Peyer's patch (tissue), 4 donors: Measurements from ENCODE around the gene SCN9A. TPM values are rescaled to one million over a fixed set of nuclear protein-coding genes. Genes with fewer than 3 reads are reported as not detected.
"Not testable (repeated sequence)": the region's sequence is repeated elsewhere in the genome, so short reads cannot be mapped to it uniquely, and the experiment has no call there.

Experiments
- DNase-seq, 3 donors: peaks; one replicate each; pipeline ENCODE4 v3.0.0-alpha.2; 2017 to 2019
- H3K27ac ChIP-seq, 4 donors: fragments of 200-600 bp; sonication (generic); one replicate each; pipeline ENCODE4 v1.5.1; 2016 to 2019
- H3K27me3 ChIP-seq, 2 donors: fragments of 200-600 bp; sonication (generic); one replicate each; pipeline ENCODE4 v1.5.1; 2019
- H3K36me3 ChIP-seq, 3 donors: fragments of 200-600 bp; sonication (generic); one replicate each; pipeline ENCODE4 v1.5.1; 2016 to 2019
- H3K4me1 ChIP-seq, 4 donors: fragments of 200-600 bp; sonication (generic); one replicate each; pipeline ENCODE4 v1.5.1; 2016 to 2019
- H3K4me3 ChIP-seq, 4 donors: fragments of 200-600 bp; sonication (generic); 1 replicate in 3 of 4; 2 replicates in 1 of 4; pipeline ENCODE4 v1.5.1; 2016 to 2019; ENCODE audit warnings: mild to moderate bottlenecking in 1 of 4
- H3K9me3 ChIP-seq, 4 donors: fragments of 200-600 bp; sonication (generic); one replicate each; pipeline ENCODE4 v1.5.1; 2016 to 2019; ENCODE audit warnings: mild to moderate bottlenecking in 1 of 4
- POLR2A ChIP-seq, 2 donors: fragments of 450-650 bp; IDR thresholded peaks; one replicate each; pipeline ENCODE4 v1.5.1; 2017; ENCODE audit warnings: antibody characterized with exemption in 2 of 2, mild to moderate bottlenecking in 2 of 2, moderate library complexity in 2 of 2
- total RNA-seq, 4 donors: library from RNA; depleted of rRNA; stranded (reverse); fragments of >200 nt; gene quantifications; one replicate each; pipeline ENCODE4 v1.1.0, GENCODE V29; 2016
- TF ChIP-seq, protein P1 (sequence below), 6 experiments: fragments of 450-650 bp in 4 of 6; fragments of 200-600 bp in 2 of 6; sonication (generic) in 1 of 6; IDR thresholded peaks; one replicate each; pipeline ENCODE4 v1.5.1; 2017 to 2019; ENCODE audit warnings: antibody characterized with exemption in 6 of 6, mild to moderate bottlenecking in 3 of 6, moderate library complexity in 1 of 6

SCN9A gene
- total RNA-seq, 4 donors from 2014 or later, result 7.5 to 19.8 (median 8.7) TPM

DNA sequence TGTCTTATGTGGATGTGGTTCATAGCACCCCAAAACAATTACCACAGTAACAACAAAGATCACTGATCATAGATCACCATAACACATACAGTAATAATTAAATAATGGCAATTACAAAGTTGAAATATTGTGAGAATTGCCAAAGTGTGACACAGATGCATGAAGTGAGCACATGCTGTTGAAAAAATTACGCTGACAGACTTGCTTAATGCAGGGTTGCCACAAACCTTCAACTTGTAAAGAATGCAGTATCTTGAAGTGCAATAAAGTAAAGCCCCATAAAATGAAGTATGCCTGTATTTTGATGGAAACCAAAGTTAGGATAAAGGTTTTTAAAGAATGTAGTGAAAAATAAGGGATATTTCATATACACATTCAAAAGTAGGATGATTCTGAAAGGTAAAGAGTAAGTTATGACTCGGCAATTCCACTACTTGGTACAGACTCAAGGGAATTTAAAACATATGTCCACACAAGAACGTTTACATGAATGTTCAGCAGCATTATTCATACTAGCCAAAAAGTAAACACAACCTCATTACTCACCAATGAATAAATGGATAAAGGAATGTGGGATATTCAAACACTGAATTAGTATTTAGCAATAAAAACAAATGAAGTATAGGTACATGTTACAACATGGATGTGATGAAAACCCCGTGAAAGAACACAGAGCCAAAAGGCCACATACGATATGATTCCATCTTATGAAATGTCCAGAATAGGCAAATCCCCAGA lies 61.6 kb downstream of the SCN9A start:
- no peak overlapping the region for H3K27ac ChIP-seq
- H3K9me3 ChIP-seq, result no peaks in the 10 kb centered on the region
- H3K4me1 ChIP-seq, result no peaks in the 10 kb centered on the region
- TF ChIP-seq POLR2A (IDR thresholded peaks at IDR 0.05), result no peak
- TF ChIP-seq, protein P1, sequence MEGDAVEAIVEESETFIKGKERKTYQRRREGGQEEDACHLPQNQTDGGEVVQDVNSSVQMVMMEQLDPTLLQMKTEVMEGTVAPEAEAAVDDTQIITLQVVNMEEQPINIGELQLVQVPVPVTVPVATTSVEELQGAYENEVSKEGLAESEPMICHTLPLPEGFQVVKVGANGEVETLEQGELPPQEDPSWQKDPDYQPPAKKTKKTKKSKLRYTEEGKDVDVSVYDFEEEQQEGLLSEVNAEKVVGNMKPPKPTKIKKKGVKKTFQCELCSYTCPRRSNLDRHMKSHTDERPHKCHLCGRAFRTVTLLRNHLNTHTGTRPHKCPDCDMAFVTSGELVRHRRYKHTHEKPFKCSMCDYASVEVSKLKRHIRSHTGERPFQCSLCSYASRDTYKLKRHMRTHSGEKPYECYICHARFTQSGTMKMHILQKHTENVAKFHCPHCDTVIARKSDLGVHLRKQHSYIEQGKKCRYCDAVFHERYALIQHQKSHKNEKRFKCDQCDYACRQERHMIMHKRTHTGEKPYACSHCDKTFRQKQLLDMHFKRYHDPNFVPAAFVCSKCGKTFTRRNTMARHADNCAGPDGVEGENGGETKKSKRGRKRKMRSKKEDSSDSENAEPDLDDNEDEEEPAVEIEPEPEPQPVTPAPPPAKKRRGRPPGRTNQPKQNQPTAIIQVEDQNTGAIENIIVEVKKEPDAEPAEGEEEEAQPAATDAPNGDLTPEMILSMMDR (IDR thresholded peaks at IDR 0.05), result no peak
- no peak for DNase-seq
- no peaks in the 10 kb centered on the region for H3K27me3 ChIP-seq
- no peak overlapping the region for H3K4me3 ChIP-seq
- H3K36me3 ChIP-seq, result no peaks in the 10 kb centered on the region

DNA sequence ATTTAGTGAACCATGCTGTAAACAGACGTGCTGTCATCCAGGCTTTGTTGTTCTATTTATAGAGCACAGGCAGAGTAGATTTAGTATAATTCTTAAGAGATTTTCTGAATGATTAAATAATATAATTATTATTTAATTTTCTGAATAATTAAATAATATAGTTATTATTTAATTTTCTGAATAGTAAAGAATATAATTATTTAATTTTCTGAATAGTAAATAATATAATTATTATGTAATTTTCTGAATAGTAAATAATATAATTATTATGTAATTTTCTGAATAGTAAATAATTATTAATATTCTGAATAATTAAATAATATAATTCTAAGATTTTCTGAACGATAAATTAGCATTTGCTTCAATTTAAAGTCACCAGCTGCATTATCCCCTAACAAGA lies 62.9 kb downstream of the SCN9A start:
- H3K27ac ChIP-seq, H3K27me3 ChIP-seq, H3K4me1 ChIP-seq, H3K9me3 ChIP-seq, DNase-seq, H3K4me3 ChIP-seq, H3K36me3 ChIP-seq: not testable (repeated sequence)

DNA sequence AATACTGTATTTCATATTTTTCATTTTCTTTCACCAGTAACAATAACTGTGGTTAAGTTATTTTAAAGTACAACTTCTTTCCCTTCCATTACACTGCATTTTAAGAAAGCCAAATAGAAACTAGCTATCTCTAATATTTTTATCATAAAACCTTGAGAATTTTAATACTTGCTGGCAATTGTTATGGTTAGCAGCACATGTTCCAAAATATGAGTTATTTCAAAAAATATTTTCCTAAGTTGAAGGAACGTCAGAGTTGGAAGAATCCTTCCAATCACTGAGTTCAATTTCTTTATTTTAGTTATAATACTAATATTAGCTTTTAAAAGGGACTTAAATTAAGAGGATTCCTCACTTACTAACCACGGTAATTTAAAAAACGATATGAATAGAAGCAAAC lies 68.4 kb downstream of the SCN9A start:
- TF ChIP-seq POLR2A (IDR thresholded peaks at IDR 0.05), result no peak
- TF ChIP-seq, protein P1 (IDR thresholded peaks at IDR 0.05), result no peak
- no peak overlapping the region for H3K4me3 ChIP-seq
- H3K27me3 ChIP-seq, result no peaks in the 10 kb centered on the region
- H3K4me1 ChIP-seq, result no peaks in the 10 kb centered on the region
- no peaks in the 10 kb centered on the region for H3K9me3 ChIP-seq
- no peaks in the 10 kb centered on the region for H3K36me3 ChIP-seq
- DNase-seq, result no peak
- no peak overlapping the region for H3K27ac ChIP-seq

DNA sequence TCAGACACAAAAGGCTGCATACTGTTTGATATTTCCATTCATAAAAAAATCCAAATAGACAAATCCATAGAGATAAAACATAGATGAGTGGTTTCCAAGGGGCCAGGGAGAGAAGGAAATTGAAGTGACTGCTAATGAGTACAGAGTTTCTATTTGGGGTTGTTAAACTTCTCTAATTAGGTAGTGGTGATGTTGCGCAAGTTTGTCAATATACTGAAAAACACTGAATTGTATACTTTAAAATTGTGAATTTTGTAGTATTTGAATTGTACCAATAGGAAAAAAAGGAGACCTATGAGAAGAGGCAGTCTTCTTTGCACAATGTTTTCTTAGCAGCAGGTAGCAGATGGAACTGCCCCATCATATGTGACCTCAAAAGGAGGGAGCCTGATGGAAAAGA lies 71.1 kb downstream of the SCN9A start:
- Histone ChIP-seq H3K9me3 (no peaks in the 10 kb centered on the region), H3K27ac (no peak overlapping the region), H3K4me1 (no peaks in the 10 kb centered on the region), H3K27me3 (no peaks in the 10 kb centered on the region), H3K36me3 (no peaks in the 10 kb centered on the region), H3K4me3 (no peak overlapping the region)
- TF ChIP-seq, protein P1 (IDR thresholded peaks at IDR 0.05), result no peak
- TF ChIP-seq POLR2A (IDR thresholded peaks at IDR 0.05), result no peak
- no peak for DNase-seq

DNA sequence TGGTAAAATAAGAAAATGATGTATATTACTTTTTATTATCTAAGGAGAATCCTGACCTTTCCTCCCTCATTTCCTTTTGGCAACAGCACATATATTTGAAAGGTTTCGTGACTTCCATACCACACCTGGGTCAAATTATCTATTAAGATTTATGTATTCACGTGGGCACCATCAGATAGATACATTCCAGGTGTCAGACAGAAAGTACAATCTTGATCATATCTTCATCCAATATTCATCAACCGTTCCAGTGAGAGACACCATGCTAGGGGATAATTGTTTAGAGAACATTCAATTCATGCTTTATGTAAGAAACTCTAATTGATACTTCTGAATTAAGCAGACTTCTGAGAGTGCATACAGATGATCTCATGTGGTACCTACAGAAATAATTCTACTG lies 73.7 kb downstream of the SCN9A start:
- Histone ChIP-seq H3K4me3 (no peak overlapping the region), H3K36me3 (no peaks in the 10 kb centered on the region), H3K4me1 (no peaks in the 10 kb centered on the region), H3K27me3 (no peaks in the 10 kb centered on the region), H3K9me3 (no peaks in the 10 kb centered on the region), H3K27ac (no peak overlapping the region)
- no peak for DNase-seq
- TF ChIP-seq POLR2A (IDR thresholded peaks at IDR 0.05), result no peak
- TF ChIP-seq, protein P1 (IDR thresholded peaks at IDR 0.05), result no peak

DNA sequence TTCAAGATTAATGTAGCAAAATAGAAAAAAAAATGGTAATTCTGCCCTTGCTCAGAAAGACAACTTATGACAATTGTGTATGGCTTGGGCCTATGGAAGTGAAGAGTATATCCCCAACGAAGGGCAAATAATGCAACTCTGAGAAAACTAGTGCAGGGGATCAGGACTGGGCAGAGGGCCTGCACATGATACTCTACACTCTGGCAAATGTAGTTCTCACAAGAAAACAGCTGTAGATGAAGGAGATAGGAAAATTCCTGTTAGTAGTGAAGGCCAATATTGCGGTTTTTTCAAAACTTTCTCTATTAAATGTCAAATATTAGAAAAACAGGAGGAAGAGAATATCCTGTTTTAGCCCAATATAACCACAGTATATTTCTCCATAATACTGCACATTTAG lies 77.8 kb downstream of the SCN9A start:
- Histone ChIP-seq H3K4me1 (no peaks in the 10 kb centered on the region), H3K27ac (no peak overlapping the region), H3K36me3 (no peaks in the 10 kb centered on the region), H3K9me3 (no peaks in the 10 kb centered on the region), H3K4me3 (no peak overlapping the region), H3K27me3 (no peaks in the 10 kb centered on the region)
- TF ChIP-seq, protein P1 (IDR thresholded peaks at IDR 0.05), result no peak
- no peak for TF ChIP-seq POLR2A (IDR thresholded peaks at IDR 0.05)
- no peak for DNase-seq
